SW480 (cell line): ENCODE data around the gene RALGAPA2.

ENCODE experiments used
- DNase-seq: peaks from one replicate; pipeline ENCODE4 v3.0.0-alpha.2; 2016; ENCODE audit warnings: low spot score

The RALGAPA2 gene

GRCh38 chr20:20535051-20535450 lies 177.4 kb downstream of the RALGAPA2 start:
- no peak for DNase-seq

- DNase-seq, result no peak
These were observed 181.2 kb downstream of the RALGAPA2 start for GRCh38 chr20:20531283-20531682.

- DNase-seq, result no peak
These were observed 181.9 kb downstream of the RALGAPA2 start for GRCh38 chr20:20530428-20531151.

DNA sequence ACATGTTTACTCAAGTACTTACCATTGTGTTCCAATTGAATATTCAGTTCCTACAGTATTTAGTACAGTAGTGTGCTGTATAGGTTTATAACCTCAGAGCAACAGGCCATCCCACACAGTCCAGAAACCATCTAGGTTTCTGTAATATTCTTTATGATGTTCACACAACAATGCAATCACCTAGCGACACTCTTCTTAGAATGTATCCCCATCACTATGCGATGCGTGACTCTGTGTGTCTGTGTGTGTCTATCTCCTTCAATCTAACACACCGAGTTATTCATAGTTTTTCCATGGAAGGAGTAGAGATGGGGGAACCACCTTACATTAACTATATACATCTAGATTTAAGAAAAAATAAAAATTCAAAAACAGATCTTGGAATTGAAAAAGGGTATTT lies 182.8 kb downstream of the RALGAPA2 start:
- no peak for DNase-seq

- DNase-seq, result no peak
These were observed 183.6 kb downstream of the RALGAPA2 start for GRCh38 chr20:20528861-20529260.

- no peak for DNase-seq
These were observed 184.8 kb downstream of the RALGAPA2 start for GRCh38 chr20:20527661-20528060.

- DNase-seq, result no peak
These were observed 186.7 kb downstream of the RALGAPA2 start for GRCh38 chr20:20525756-20526155.

DNA sequence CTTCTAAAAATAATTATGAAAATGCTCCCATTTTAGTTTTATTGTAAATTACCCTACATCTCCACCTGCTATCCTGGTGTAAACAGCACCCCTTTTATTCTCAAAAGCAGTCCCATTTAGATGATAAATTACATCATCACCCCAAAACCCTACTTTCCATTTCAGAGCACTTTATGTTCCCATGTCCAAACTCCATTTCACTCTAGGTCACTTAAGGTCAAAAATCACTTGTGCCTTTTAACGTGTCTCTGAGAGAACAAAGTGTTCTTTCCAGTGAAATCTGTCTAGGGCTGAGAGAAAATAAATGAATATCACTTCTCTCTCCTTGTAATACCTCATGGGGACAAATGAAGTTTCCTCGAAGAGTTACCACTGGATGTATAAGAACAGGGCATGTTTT lies 187.2 kb downstream of the RALGAPA2 start:
- DNase-seq, result no peak

GRCh38 chr20:20524756-20525155 lies 187.7 kb downstream of the RALGAPA2 start:
- DNase-seq, result no peak

DNA sequence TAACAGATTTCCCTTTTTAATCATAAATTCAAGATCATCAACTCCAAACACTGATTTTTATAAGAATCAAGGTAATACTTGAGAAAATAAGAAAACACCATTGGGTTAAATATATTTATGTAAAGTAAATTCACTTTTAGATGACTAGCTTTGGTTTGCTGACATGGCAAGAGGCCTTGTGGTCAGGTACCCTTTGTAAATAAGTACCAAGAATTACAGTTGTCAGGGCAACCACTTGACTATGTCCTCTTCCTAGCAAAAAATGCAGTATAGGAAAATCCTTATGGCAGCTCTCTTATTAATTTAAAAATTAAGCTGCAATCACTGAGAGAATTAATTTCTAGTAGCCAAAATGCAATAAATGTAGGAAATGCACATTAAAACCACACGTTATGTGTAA lies 190.7 kb downstream of the RALGAPA2 start:
- DNase-seq, result no peak

- DNase-seq, result no peak
These were observed 191.7 kb downstream of the RALGAPA2 start for GRCh38 chr20:20520776-20521175.

DNA sequence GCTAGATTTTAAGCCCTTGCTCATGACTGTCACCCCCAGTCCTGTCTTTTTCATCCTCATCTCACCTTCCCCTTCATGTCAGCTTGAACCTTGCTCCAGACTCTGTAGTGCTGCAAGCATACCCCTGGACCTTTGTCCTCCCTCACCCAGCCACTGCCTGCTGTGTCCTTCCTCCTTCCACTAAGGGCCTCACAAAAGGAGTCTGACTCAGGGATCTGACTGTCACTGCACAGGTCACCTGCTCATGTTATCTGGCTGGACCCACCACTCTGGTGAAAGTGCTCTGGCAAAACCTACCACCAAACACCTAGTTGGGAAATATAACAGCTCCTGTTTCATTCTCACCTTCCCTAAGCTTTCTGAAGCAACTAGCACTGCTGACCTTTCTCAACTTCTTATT lies 193.2 kb downstream of the RALGAPA2 start:
- DNase-seq, result no peak

- no peak for DNase-seq
These were observed 194.2 kb downstream of the RALGAPA2 start for GRCh38 chr20:20518263-20518662.

GRCh38 chr20:20517296-20517695 lies 195.1 kb downstream of the RALGAPA2 start:
- DNase-seq, result no peak

GRCh38 chr20:20513720-20514119 lies 198.7 kb downstream of the RALGAPA2 start:
- no peak for DNase-seq

- no peak for DNase-seq
These were observed 206.9 kb downstream of the RALGAPA2 start for GRCh38 chr20:20505554-20505953.

GRCh38 chr20:20503777-20504530 lies 208.5 kb downstream of the RALGAPA2 start:
- no peak for DNase-seq

DNA sequence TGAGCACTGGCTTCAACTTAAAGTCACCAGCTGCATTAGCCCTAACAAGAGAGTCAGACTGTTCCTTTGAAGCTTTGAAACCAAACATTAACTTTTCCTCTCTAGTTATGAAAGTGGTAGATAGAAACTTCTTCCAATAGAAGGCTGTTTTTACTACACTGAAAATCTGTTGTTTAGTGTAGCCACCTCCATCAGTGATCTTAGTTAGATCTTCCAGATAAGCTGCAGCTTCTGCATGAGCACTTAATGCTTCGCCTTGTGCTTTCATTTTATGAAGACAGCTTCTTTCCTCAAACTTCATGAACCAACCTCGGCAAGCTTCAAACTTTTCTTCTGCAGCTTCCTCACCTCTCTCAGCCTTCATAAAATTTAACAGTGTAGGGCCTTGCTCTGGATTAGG lies 211.3 kb downstream of the RALGAPA2 start:
- DNase-seq, result no peak

- DNase-seq, result no peak
These were observed 212.1 kb downstream of the RALGAPA2 start for GRCh38 chr20:20500312-20500711.

DNA sequence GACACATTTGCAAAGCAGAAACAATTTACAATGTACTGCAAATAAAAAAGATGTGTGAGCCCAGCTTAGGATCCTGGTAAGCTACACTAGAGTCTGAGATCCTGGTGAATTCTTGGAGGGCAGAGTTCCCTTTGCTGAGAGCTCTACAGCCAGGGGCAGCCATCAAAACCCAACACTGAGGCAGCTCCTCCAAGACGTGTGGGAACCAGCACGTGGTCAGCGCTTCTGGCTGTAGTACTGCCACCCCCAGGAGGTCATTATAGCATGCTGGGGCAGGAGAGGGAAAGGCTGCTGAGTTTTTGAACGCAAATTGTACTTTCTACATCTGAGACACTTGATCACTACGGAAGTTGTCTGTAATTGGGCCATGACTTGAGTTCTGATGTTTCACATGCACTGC lies 213.0 kb downstream of the RALGAPA2 start:
- no peak for DNase-seq

DNA sequence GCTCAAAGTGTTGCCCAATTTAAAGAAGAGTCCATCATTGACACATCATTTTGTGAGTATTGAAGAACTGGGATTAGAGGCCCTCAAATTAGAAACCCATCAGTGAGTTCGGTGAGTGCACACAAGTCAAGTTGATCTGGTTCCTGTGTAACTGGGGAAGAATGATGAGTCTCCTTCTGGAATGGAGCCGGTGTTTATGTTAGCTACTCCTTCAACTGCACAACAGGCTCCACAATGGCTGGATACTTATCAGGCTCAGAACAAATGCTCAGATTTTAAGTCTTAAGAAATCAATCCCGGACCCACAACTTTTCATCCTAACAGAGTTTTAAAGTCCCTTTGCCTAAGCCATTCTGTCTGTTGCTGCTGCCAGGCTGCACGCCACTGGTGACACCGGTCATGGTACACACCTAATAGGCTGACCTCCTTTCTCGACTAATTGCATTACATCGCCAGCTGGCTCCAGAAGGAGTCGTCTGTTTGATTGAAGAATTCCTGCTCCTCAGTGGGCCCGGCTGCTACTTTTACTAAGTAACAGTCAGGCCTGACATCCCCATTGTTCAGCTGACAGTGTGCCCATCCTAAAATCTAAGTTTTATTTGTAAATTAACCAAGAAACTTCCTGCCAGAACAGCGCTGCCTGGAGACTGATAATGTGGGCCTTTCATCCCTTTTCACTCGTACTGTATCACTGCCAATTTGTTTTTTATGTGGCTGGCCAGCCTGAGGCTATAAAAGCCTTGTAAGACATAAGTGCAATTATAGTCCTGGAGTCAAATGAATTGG lies 214.2 kb downstream of the RALGAPA2 start:
- DNase-seq, result no peak

DNA sequence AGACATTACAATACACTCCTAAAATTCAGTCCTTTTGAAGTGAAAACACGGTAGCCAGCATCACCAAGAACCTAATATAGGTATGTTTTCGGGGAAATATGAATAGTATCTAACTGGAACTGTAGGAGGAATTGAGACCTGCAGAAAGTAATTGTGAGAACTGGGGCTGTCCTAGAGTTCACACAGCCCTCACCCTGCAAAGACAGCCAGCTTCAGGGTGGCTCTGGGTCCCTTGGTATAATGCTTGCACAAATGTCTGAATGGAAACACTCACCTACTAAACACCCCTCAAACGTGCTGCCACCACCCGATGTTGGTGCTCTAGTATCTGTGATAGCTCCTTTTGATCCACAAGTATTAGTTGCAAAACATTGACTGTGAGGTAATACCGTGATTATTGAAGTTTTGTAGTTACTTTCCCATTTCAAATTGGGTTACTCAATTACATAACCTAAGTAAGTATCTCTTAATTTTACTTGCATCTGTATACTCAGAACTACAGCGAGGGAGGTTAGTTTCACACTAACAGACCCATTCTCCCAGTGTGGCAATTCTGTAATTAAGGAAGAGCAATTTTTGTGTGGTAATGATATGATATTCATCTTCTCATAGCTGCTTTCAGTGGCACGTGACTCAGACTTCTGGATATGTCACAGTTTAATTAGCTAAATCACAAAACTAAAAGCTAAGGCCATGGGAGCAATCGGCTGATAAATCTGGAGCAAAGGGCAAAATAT lies 215.0 kb downstream of the RALGAPA2 start:
- no peak for DNase-seq
